Activated naive CD8-positive, alpha-beta T cell (primary cell): ENCODE results near the gene TFRC.
"Not testable (repeated sequence)": the region's sequence is repeated elsewhere in the genome, so short reads cannot be mapped to it uniquely, and the experiment has no call there.

Source experiments
- H3K27ac Mint-ChIP-seq: one replicate; pipeline ENCODE4 v1.8.0; 2021; ENCODE audit warnings: mixed read lengths
- H3K27me3 Mint-ChIP-seq: one replicate; pipeline ENCODE4 v1.8.0; 2021; ENCODE audit warnings: mixed read lengths
- H3K36me3 Mint-ChIP-seq: one replicate; pipeline ENCODE4 v1.8.0; 2021; ENCODE audit warnings: mixed read lengths
- H3K4me1 Mint-ChIP-seq: one replicate; pipeline ENCODE4 v1.8.0; 2021; ENCODE audit warnings: low read depth, mixed read lengths
- H3K4me3 Mint-ChIP-seq: one replicate; pipeline ENCODE4 v1.8.0; 2021; ENCODE audit warnings: mild to moderate bottlenecking, mixed read lengths
- H3K9me3 Mint-ChIP-seq: one replicate; pipeline ENCODE4 v1.8.0; 2021; ENCODE audit warnings: low read depth, mixed read lengths

TFRC gene

GRCh38 chr3:196097373-196098154 lies 15.7 kb upstream of the TFRC start:
- peak overlapping the region; percentile 28 for H3K27ac Mint-ChIP-seq
- no peaks in the 10 kb centered on the region for H3K27me3 Mint-ChIP-seq
- no peaks in the 10 kb centered on the region for H3K9me3 Mint-ChIP-seq
- H3K4me3 Mint-ChIP-seq: no peak overlapping the region
- peaks cover 15% of the 10 kb centered on the region for H3K4me1 Mint-ChIP-seq
- no peaks in the 10 kb centered on the region for H3K36me3 Mint-ChIP-seq

DNA sequence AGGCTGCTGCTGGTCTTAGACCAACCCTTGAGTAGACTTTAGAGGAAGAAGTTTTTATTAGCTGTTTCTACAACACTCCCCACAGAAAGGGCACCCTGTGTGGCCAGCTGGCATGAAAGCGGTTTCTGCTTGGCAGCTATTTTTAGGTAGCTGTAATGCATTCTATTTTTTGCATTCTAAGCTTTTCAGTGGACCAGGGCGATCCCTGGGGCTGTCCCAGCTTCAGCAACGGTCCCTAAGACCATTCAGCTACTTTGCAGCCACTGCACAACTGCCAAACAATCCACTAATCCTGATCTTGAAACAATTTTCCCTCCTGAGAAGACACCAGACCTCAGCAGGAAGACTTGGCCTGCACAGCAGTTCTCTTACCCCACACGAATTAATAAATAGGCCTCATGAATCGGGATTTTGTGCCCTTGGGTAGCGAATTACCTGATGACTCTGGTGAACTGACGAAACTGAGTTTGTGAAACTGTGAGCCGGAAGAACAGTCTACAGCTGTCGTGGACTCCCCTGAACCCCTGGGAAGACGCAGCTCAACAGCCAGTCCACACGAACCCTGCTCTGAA lies 14.6 kb upstream of the TFRC start:
- H3K9me3 Mint-ChIP-seq: no peaks in the 10 kb centered on the region
- H3K36me3 Mint-ChIP-seq: no peaks in the 10 kb centered on the region
- peaks cover 15% of the 10 kb centered on the region for H3K4me1 Mint-ChIP-seq
- no peaks in the 10 kb centered on the region for H3K27me3 Mint-ChIP-seq
- no peak overlapping the region for H3K27ac Mint-ChIP-seq
- no peak overlapping the region for H3K4me3 Mint-ChIP-seq

GRCh38 chr3:196093317-196094111 lies 11.6 kb upstream of the TFRC start:
- no peak overlapping the region for H3K27ac Mint-ChIP-seq
- H3K36me3 Mint-ChIP-seq: no peaks in the 10 kb centered on the region
- H3K9me3 Mint-ChIP-seq: no peaks in the 10 kb centered on the region
- H3K4me1 Mint-ChIP-seq: peaks cover 9% of the 10 kb centered on the region
- H3K4me3 Mint-ChIP-seq: no peak overlapping the region
- H3K27me3 Mint-ChIP-seq: no peaks in the 10 kb centered on the region

- Mint-ChIP-seq H3K27me3 (no peaks in the 10 kb centered on the region), H3K9me3 (no peaks in the 10 kb centered on the region), H3K36me3 (no peaks in the 10 kb centered on the region), H3K4me3 (no peak overlapping the region), H3K4me1 (peaks cover under 1% of the 10 kb centered on the region), H3K27ac (no peak overlapping the region)
Measured at GRCh38 chr3:196087906-196088305, 6.0 kb upstream of the TFRC start.

- Mint-ChIP-seq H3K4me1 (peaks cover 33% of the 10 kb centered on the region), H3K27me3 (no peaks in the 10 kb centered on the region), H3K27ac (peak overlapping the region; percentile 86), H3K36me3 (peaks cover 10% of the 10 kb centered on the region), H3K9me3 (no peaks in the 10 kb centered on the region), H3K4me3 (peak overlapping the region; percentile 100)
Measured at GRCh38 chr3:196082619-196082971, 705 bp upstream of the TFRC start.

DNA sequence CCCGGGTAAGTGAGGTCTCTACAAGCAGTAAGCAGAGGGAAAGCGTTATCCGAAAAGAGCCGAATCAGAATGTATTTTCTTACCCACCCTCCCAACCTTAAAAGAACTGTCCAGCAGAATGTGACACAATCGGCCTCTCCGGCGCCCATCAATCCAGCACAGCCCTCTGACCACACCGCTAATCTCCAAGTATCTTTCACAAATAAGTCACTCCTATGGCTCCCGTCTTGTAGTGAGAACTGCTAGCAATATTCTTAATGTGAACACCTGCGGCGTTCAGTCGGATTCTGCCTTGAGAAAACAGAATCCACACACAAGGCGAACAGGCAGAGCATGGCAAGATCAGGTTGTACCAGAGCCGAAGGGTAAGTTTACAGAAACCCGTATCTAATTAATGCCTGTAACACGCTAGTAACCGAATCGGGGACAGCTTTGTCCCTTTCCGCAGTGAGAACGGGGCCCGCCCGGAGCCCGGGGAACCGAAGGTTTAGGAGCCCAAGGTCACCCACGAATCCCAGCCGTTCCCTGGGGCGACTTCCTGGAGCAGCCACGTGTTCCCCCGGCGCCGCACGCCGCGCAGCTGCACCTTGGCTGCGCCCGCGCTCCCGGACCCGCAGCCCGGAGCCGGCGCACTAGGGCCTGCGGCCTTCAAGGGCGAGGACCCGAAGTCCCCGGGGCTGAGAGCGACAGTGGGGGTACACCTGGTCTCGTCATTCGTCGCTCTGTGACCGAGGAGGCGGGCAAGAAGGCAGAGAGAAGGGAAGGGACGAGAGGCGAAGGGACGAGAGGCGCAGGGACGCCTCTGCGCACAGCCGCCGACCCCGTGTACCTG lies 672 bp downstream of the TFRC start:
- H3K9me3 Mint-ChIP-seq: no peaks in the 10 kb centered on the region
- peak overlapping the region; percentile 100 for H3K4me3 Mint-ChIP-seq
- no peaks in the 10 kb centered on the region for H3K27me3 Mint-ChIP-seq
- peak overlapping the region; percentile 98 for H3K27ac Mint-ChIP-seq
- peaks cover 11% of the 10 kb centered on the region for H3K36me3 Mint-ChIP-seq
- peaks cover 38% of the 10 kb centered on the region for H3K4me1 Mint-ChIP-seq

- Mint-ChIP-seq H3K36me3 (peaks cover 11% of the 10 kb centered on the region), H3K4me1 (peaks cover 40% of the 10 kb centered on the region), H3K4me3 (peak overlapping the region; percentile 100), H3K27ac (peak overlapping the region; percentile 98)
- not testable (repeated sequence) for H3K9me3 Mint-ChIP-seq, H3K27me3 Mint-ChIP-seq
Measured at GRCh38 chr3:196080101-196080846, 1.6 kb downstream of the TFRC start.

DNA sequence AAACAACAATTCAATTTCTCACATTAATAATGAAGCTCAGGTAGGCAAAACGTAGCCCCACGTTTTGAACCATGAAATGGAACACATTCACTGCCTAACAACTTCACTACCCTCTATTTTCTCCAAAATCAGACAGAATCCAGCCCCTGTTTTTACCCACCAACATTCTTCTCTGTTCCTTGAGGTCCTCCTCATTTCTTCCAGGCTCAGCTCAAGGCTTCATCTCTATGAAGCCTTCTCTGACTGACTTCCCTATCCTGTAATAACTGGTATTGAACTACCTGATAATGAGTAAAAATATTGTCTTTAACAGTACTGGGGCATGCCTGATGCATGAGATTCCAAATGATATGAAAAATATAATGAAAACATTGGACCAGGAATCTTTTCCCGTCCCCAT lies 2.2 kb downstream of the TFRC start:
- no peaks in the 10 kb centered on the region for H3K9me3 Mint-ChIP-seq
- peaks cover 11% of the 10 kb centered on the region for H3K36me3 Mint-ChIP-seq
- peak overlapping the region; percentile 98 for H3K27ac Mint-ChIP-seq
- peak overlapping the region; percentile 100 for H3K4me3 Mint-ChIP-seq
- no peaks in the 10 kb centered on the region for H3K27me3 Mint-ChIP-seq
- H3K4me1 Mint-ChIP-seq: peaks cover 40% of the 10 kb centered on the region

GRCh38 chr3:196075013-196075412 lies 6.9 kb downstream of the TFRC start:
- peaks cover 34% of the 10 kb centered on the region for H3K4me1 Mint-ChIP-seq
- H3K4me3 Mint-ChIP-seq: no peak overlapping the region
- no peaks in the 10 kb centered on the region for H3K27me3 Mint-ChIP-seq
- H3K36me3 Mint-ChIP-seq: peaks cover 13% of the 10 kb centered on the region
- H3K9me3 Mint-ChIP-seq: no peaks in the 10 kb centered on the region
- H3K27ac Mint-ChIP-seq: no peak overlapping the region

DNA sequence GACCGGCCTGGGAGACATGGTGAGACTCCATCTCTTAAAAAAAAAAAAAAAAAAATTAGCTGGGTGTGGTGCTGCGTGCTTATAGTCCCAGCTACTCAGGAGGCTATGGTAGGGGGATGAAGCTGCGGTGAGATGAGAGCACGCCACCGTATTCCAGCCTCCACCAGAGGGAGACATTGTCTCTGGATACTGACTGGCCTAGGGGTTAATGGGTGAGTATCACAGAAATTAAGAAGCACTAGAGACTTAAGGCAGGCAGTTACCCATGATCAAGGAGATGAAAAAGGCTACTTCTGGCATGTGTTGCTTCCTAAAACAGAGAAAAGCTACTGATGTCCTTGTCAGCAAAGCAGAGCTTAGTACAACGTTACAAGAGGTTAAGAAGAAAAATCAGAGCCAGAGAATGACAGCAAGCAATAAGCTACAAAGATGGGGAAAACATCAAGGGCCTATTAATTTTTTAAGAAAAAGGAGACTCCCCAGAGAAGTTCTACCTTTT lies 8.6 kb downstream of the TFRC start:
- H3K4me3 Mint-ChIP-seq: no peak overlapping the region
- H3K27me3 Mint-ChIP-seq: no peaks in the 10 kb centered on the region
- peaks cover 8% of the 10 kb centered on the region for H3K36me3 Mint-ChIP-seq

DNA sequence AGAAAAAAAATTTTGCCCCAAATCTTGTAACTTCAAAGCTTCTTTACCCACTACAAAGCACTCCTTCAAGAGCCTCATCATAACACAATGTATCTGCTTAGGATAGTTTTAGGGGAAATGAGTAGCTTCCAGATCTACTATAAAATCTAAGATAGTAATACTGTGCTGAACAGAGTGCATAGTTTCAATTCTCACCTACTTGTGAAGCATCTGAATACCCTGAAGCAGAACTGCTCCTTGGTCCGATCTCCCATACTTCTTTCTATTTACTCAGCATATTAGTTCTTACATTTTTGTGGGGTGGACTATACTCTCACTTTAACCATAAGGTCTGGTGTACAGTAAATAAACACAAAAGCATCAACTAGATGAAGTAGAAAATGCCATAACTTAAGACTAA lies 9.6 kb downstream of the TFRC start:
- Mint-ChIP-seq H3K4me1 (peaks cover 14% of the 10 kb centered on the region), H3K27ac (no peak overlapping the region), H3K36me3 (peaks cover 7% of the 10 kb centered on the region), H3K9me3 (no peaks in the 10 kb centered on the region), H3K4me3 (no peak overlapping the region), H3K27me3 (no peaks in the 10 kb centered on the region)

More for the DNA sequence above, 8.6 kb downstream of the TFRC start:
- Mint-ChIP-seq H3K27ac (peak overlapping the region; percentile 6), H3K4me1 (peaks cover 21% of the 10 kb centered on the region), H3K9me3 (no peaks in the 10 kb centered on the region)

GRCh38 chr3:196068812-196069211 lies 13.1 kb downstream of the TFRC start:
- not testable (repeated sequence) for H3K27me3 Mint-ChIP-seq, H3K27ac Mint-ChIP-seq, H3K9me3 Mint-ChIP-seq, H3K4me3 Mint-ChIP-seq, H3K4me1 Mint-ChIP-seq
- peaks cover 14% of the 10 kb centered on the region for H3K36me3 Mint-ChIP-seq

DNA sequence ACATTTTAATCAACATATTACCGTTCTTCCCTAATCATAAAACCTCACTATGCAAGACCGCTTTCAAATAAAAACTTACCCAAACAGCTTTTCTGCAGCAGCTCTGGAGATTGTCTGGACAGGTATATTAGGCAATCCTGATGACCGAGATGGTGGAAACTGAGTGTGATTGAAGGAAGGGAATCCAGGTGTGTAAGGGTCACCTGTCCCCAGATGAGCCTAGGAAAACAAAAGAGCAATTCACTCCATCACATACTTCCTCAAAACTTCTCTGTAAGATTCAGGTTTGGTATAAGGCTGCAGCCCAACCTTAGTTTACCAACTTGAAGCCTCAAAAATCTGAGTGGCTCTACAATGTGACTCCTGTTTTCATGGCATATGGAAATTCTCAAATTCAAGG lies 14.5 kb downstream of the TFRC start:
- peaks cover under 1% of the 10 kb centered on the region for H3K4me1 Mint-ChIP-seq
- peaks cover 13% of the 10 kb centered on the region for H3K36me3 Mint-ChIP-seq
- H3K4me3 Mint-ChIP-seq: no peak overlapping the region
- no peaks in the 10 kb centered on the region for H3K9me3 Mint-ChIP-seq
- H3K27ac Mint-ChIP-seq: no peak overlapping the region
- H3K27me3 Mint-ChIP-seq: no peaks in the 10 kb centered on the region

- Mint-ChIP-seq H3K27me3 (no peaks in the 10 kb centered on the region), H3K9me3 (no peaks in the 10 kb centered on the region), H3K4me1 (peaks cover 2% of the 10 kb centered on the region), H3K27ac (no peak overlapping the region), H3K36me3 (peaks cover 15% of the 10 kb centered on the region), H3K4me3 (no peak overlapping the region)
Measured at GRCh38 chr3:196063971-196064370, 17.9 kb downstream of the TFRC start.
